Fibroblast of mammary gland (primary cell): ENCODE data around the gene EIF4G3.
"Not testable (repeated sequence)": the region's sequence is repeated elsewhere in the genome, so short reads cannot be mapped to it uniquely, and the experiment has no call there.

ENCODE experiments used
- DNase-seq: peaks from one replicate; pipeline ENCODE4 v3.0.0-alpha.2; 2010; ENCODE audit warnings: low read depth
- H3K4me3 ChIP-seq: 2 replicates; pipeline ENCODE4 v1.5.1; 2011; ENCODE audit warnings: low read depth, mild to moderate bottlenecking, low read length, moderate library complexity; ENCODE audit not compliant: control insufficient read depth
- CTCF ChIP-seq: conservative IDR thresholded peaks from 2 replicates; pipeline ENCODE4 v1.5.1; 2011; ENCODE audit warnings: low read depth, low read length, inconsistent platforms; ENCODE audit not compliant: control insufficient read depth, insufficient read depth

EIF4G3 gene

DNA sequence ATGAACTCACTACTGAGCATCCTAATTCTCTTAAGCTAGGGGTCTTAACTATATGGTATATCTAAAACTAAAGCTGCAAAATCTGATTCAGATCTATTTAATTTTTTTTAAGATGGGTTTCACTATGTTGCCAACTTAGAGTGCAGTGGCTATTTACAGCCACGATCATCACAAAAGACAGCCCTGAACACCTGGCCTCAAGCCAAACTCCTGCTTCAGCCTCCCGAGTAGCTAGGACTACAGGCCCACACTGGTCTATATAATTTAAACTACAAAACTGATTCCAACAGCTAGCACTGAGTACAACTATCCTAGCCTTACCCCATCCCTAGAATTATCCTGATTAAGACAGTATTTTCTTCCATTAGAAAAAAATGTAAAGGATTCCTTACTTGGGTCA lies 37.1 kb downstream of the EIF4G3 start:
- TF ChIP-seq CTCF = no peak
- DNase-seq = no peak
- no peak overlapping the region for H3K4me3 ChIP-seq

DNA sequence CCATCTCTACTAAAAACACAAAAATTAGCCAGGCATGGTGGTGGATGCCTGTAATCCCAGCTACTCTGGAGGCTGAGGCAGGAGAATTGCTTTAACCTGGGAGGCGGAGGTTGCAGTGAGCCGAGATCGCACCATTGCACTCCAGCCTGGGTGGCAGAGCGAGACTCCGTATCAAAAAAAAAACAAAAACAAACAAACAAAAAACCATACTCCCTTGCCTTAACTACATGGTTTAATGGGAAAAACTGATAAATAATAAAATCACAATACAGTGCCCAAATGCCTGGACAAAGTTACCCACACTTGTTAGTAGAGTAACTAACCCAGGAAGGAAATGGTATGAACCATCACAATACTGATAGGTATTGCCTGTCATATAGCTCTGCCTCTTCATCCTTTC lies 40.4 kb downstream of the EIF4G3 start:
- not testable (repeated sequence) for DNase-seq, H3K4me3 ChIP-seq

DNA sequence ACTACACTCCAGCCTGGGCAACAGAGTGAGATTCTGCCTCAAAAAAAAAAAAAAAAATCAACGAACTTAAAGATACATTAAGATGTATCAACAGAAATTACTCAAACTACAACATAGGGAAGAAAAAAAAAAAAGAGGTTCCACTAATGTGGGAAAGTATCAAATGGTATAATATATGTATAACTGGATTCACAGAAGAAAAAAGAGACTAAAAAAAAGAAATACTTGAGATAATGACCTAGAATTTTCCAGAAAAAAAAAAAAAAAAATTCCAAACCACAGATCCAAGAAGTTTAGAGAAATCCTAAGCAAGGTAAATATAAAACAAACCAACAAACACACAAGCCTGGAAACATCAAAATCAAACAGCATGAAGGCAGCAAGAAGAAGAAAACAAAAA lies 45.5 kb downstream of the EIF4G3 start:
- H3K4me3 ChIP-seq = no peak overlapping the region
- no peak for TF ChIP-seq CTCF
- DNase-seq = no peak

GRCh38 chr1:21129407-21129806 lies 47.3 kb downstream of the EIF4G3 start:
- peak; percentile 12 for DNase-seq
- H3K4me3 ChIP-seq = no peak overlapping the region
- TF ChIP-seq CTCF = no peak

GRCh38 chr1:21126324-21126723 lies 50.4 kb downstream of the EIF4G3 start:
- H3K4me3 ChIP-seq = no peak overlapping the region
- DNase-seq = no peak
- TF ChIP-seq CTCF = no peak

DNA sequence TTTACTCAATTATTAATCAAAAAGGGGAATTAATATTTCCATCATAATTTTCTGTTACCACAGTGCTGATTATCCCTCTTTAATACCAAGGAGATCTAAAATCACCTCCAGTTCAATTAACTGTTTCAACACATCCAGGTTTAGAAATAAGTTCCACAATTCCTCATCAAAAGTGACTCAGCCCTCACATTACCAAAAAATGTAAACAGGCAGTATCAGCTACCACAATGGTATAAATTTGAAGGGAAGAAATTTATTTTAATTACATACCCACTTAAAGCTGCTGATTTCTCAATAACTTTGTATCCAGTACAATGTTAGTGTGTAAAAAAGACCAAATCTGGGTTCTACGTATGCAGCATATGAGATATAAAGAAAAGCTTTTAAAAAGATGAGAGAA lies 51.9 kb downstream of the EIF4G3 start:
- H3K4me3 ChIP-seq = no peak overlapping the region
- TF ChIP-seq CTCF = no peak
- DNase-seq = peak; percentile 44

DNA sequence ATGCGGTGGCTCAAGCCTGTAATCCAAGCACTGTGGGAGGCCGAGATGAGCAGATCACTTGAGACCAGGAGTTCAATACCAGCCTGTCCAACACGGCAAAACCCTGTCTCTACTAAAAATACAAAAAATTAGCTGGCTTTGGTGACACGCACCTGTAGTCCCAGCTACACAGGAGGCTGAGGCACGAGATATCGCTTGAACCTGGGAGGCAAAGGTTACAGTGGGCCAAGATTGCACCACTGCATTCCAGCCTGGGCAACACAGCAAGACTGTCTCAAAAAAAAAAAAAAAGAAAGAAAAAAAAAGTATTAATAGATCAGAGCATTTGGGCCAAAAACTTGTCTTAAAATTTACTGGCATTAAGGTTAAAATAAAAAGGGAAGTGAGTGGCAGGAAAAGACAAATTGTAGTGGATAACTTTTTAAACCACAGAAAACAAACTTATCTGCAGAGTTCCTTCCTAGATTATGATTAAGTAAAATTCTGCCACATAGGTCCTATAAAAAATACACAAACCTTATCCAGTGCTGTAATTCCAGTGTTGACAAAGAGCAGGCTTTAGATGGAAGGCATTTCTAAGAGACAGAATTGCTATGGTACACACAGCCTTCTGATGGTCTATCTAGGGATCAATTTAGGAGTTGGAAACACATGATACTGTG lies 53.3 kb downstream of the EIF4G3 start:
- TF ChIP-seq CTCF = no peak
- no peak for DNase-seq
- no peak overlapping the region for H3K4me3 ChIP-seq
